Liver (tissue), 9 donors: ENCODE measurements around the gene KCNC4. TPM values are rescaled to one million over a fixed set of nuclear protein-coding genes. Genes with fewer than 3 reads are reported as not detected.

Experiments used
- DNase-seq: peaks from one replicate; pipeline ENCODE4 v3.0.0-alpha.2; 2017; ENCODE audit warnings: low spot score
- H3K27ac ChIP-seq, 2 donors: one replicate each; pipeline ENCODE4 v1.7.0; 2013; ENCODE audit warnings: inconsistent platforms in 2 of 2, low read length in 2 of 2, control low read depth in 1 of 2, low read depth in 1 of 2, mild to moderate bottlenecking in 1 of 2
- H3K27me3 ChIP-seq, 4 donors: one replicate each; pipeline versions ENCODE4 v1.6.1 to v1.7.0; 2013; ENCODE audit warnings: low read length in 3 of 4, inconsistent platforms in 1 of 4, mild to moderate bottlenecking in 1 of 4, moderate library complexity in 1 of 4; ENCODE audit not compliant: control insufficient read depth in 4 of 4, insufficient read depth in 4 of 4
- H3K36me3 ChIP-seq, 4 donors: one replicate each; pipeline versions ENCODE4 v1.6.1 to v1.7.0; 2013; ENCODE audit warnings: low read length in 3 of 4, mild to moderate bottlenecking in 3 of 4, low read depth in 1 of 4, moderate library complexity in 1 of 4; ENCODE audit not compliant: control insufficient read depth in 4 of 4, insufficient read depth in 3 of 4
- H3K4me1 ChIP-seq, 4 donors: one replicate each; pipeline versions ENCODE4 v1.6.1 to v1.7.0; 2013; ENCODE audit warnings: low read length in 3 of 4, mild to moderate bottlenecking in 3 of 4, moderate library complexity in 1 of 4; ENCODE audit not compliant: control insufficient read depth in 4 of 4, insufficient read depth in 4 of 4
- H3K4me3 ChIP-seq, 3 donors: one replicate each; pipeline versions ENCODE4 v1.6.1 to v1.7.0; 2013; ENCODE audit warnings: low read length in 3 of 3, control low read depth in 1 of 3, low read depth in 1 of 3, mild to moderate bottlenecking in 1 of 3
- H3K9ac ChIP-seq, 2 donors: one replicate each; pipeline ENCODE4 v1.7.0; 2013; ENCODE audit warnings: low read length in 2 of 2, mild to moderate bottlenecking in 2 of 2, moderate library complexity in 2 of 2, control low read depth in 1 of 2, low read depth in 1 of 2
- H3K9me3 ChIP-seq, 4 donors: one replicate each; pipeline versions ENCODE4 v1.6.1 to v1.7.0; 2013; ENCODE audit warnings: low read length in 3 of 4; ENCODE audit not compliant: control insufficient read depth in 4 of 4
- CTCF ChIP-seq: fragments of 150-350 bp; IDR thresholded peaks from 2 replicates; pipeline ENCODE4 v1.5.1; 2017; ENCODE audit warnings: improper control_type of control experiment, low read depth, low read length; ENCODE audit not compliant: missing input control
- FOXA2 ChIP-seq: IDR thresholded peaks from 2 replicates; pipeline ENCODE4 v1.6.1; 2016; ENCODE audit warnings: antibody characterized with exemption
- GABPA ChIP-seq, 2 donors: IDR thresholded peaks in 1 of 2; conservative IDR thresholded peaks in 1 of 2; 2 replicates each; pipeline ENCODE4 v1.6.1; 2016; ENCODE audit warnings: antibody characterized with exemption in 2 of 2, mild to moderate bottlenecking in 1 of 2, moderate library complexity in 1 of 2
- HNF4A ChIP-seq, 2 donors: conservative IDR thresholded peaks; 2 replicates each; pipeline ENCODE4 v1.6.1; 2016; ENCODE audit warnings: antibody characterized with exemption in 2 of 2, mild to moderate bottlenecking in 2 of 2
- HNF4G ChIP-seq: IDR thresholded peaks from 2 replicates; pipeline ENCODE4 v1.6.1; 2016; ENCODE audit warnings: antibody characterized with exemption
- JUND ChIP-seq, 2 donors: IDR thresholded peaks; 2 replicates each; pipeline ENCODE4 v1.6.1; 2016; ENCODE audit warnings: antibody characterized with exemption in 2 of 2
- MAX ChIP-seq: IDR thresholded peaks from 2 replicates; pipeline ENCODE4 v1.6.1; 2016; ENCODE audit warnings: antibody characterized with exemption
- RAD21 ChIP-seq, 2 donors: IDR thresholded peaks; 2 replicates each; pipeline ENCODE4 v1.6.1; 2016; ENCODE audit warnings: antibody characterized with exemption in 2 of 2, mild to moderate bottlenecking in 2 of 2
- YY1 ChIP-seq: IDR thresholded peaks from 2 replicates; pipeline ENCODE4 v1.6.1; 2016; ENCODE audit warnings: antibody characterized with exemption, mild to moderate bottlenecking
- ZBTB33 ChIP-seq: IDR thresholded peaks from 2 replicates; pipeline ENCODE4 v1.6.1; 2016; ENCODE audit warnings: antibody characterized with exemption
- WGBS: extraction: QIAGEN DNeasy Blood & Tissue Kit; methylation state at CpG from one replicate; pipeline ENCODE4 v1.1.7; 2013; 5-methylcytosine and 5-hydroxymethylcytosine counted together
- polyA plus RNA-seq, 2 donors: library from polyadenylated mRNA; stranded (reverse) in 1 of 2; unstranded in 1 of 2; fragments of 200-250 nt in 1 of 2; fragments of >200 nt in 1 of 2; fragmentation: Nextera tagmentation in 1 of 2; extraction: Ambion mirVana in 1 of 2; gene quantifications; one replicate each; pipeline versions ENCODE4 v1.2.1 to v1.2.3, GENCODE V29; 2013 to 2015
- total RNA-seq, 2 donors: library from RNA; depleted of rRNA; stranded (reverse); fragments of >200 nt; gene quantifications; one replicate each; pipeline ENCODE4 v1.2.3, GENCODE V29; 2014
- donor health status: healthy.
- donor health status: healthy.
- donor health status: healthy.
- donor health status: healthy.
- donor health status: healthy.

Gene KCNC4
- total and polyA plus RNA-seq, 4 donors = 0.46 to 2.5 (median 1.5) TPM

- no peak for TF ChIP-seq CTCF
Observed at GRCh38 chr1:110213143-110213540, 3.0 kb downstream of the KCNC4 start (continued).

- Histone ChIP-seq H3K27ac (no peak overlapping the region), H3K27me3 (peaks cover 0 to 2% (median 0%) of the 10 kb centered on the region in 4 donors), H3K4me1 (peaks cover 0 to 14% (median 8%) of the 10 kb centered on the region in 4 donors), H3K36me3 (no peaks in the 10 kb centered on the region), H3K9ac (no peak overlapping the region), H3K4me3 (no peak overlapping the region), H3K9me3 (no peaks in the 10 kb centered on the region)
- TF ChIP-seq MAX = no peak
- TF ChIP-seq HNF4A (conservative IDR thresholded peaks at IDR 0.05) = peak in 1 of 2 donors; percentile 29
- no peak for TF ChIP-seq HNF4G
- peak; percentile 39 for TF ChIP-seq FOXA2
- TF ChIP-seq ZBTB33 = no peak
- 77% methylated on average over 16 of the region's 16 CpGs for WGBS
- no peak for DNase-seq
Observed at GRCh38 chr1:110214454-110215404, 4.6 kb downstream of the KCNC4 start.

GRCh38 chr1:110215621-110216515 lies 5.8 kb downstream of the KCNC4 start:
- no peak for TF ChIP-seq RAD21 (IDR thresholded peaks at IDR 0.05)
- no peak for TF ChIP-seq GABPA (IDR thresholded peaks at IDR 0.05 in 1 of 2, conservative IDR thresholded peaks at IDR 0.05 in 1 of 2)
- TF ChIP-seq JUND (IDR thresholded peaks at IDR 0.05) = no peak
- TF ChIP-seq YY1 = no peak
- TF ChIP-seq ZBTB33 = no peak
- peaks cover 0 to 2% (median 0%) of the 10 kb centered on the region in 4 donors for H3K27me3 ChIP-seq
- no peaks in the 10 kb centered on the region for H3K36me3 ChIP-seq
- H3K4me1 ChIP-seq = peaks cover 0 to 6% (median 4%) of the 10 kb centered on the region in 4 donors
- H3K4me3 ChIP-seq = no peak overlapping the region
- 87% methylated on average over 7 of the region's 7 CpGs for WGBS
- DNase-seq = no peak
- H3K27ac ChIP-seq = no peak overlapping the region
- H3K9ac ChIP-seq = no peak overlapping the region
- no peaks in the 10 kb centered on the region for H3K9me3 ChIP-seq
